Sigmoid colon (tissue), 7 donors: ENCODE data around the gene RSRC2. TPM values are rescaled to one million over a fixed set of nuclear protein-coding genes. Genes with fewer than 3 reads are reported as not detected.
"Not testable (repeated sequence)": the region's sequence is repeated elsewhere in the genome, so short reads cannot be mapped to it uniquely, and the experiment has no call there.

Experiments
- DNase-seq: peaks from one replicate; pipeline ENCODE4 v3.0.0-alpha.2; 2019
- H3K27ac ChIP-seq, 4 donors: fragments of 200-600 bp; sonication (generic); one replicate each; pipeline ENCODE4 v1.5.1; 2016 to 2019; ENCODE audit warnings: mild to moderate bottlenecking in 1 of 4
- H3K27me3 ChIP-seq, 3 donors: fragments of 200-600 bp; sonication (generic); one replicate each; pipeline ENCODE4 v1.5.1; 2019; ENCODE audit warnings: mild to moderate bottlenecking in 1 of 3
- H3K36me3 ChIP-seq, 4 donors: fragments of 200-600 bp; sonication (generic); one replicate each; pipeline ENCODE4 v1.5.1; 2016 to 2019
- H3K4me1 ChIP-seq, 4 donors: fragments of 200-600 bp; sonication (generic); one replicate each; pipeline ENCODE4 v1.5.1; 2017 to 2019
- H3K4me3 ChIP-seq, 4 donors: fragments of 200-600 bp; sonication (generic); one replicate each; pipeline ENCODE4 v1.5.1; 2017 to 2019; ENCODE audit warnings: mild to moderate bottlenecking in 2 of 4, moderate library complexity in 1 of 4
- H3K9me3 ChIP-seq, 4 donors: fragments of 200-600 bp in 3 of 4; sonication (generic) in 3 of 4; one replicate each; pipeline versions ENCODE4 v1.5.1 to v1.6.1; 2013 to 2019
- CTCF ChIP-seq, 4 experiments: fragments of 450-650 bp in 3 of 4; fragments of 200-600 bp in 1 of 4; IDR thresholded peaks; one replicate each; pipeline ENCODE4 v1.5.1; 2016 to 2019; ENCODE audit warnings: antibody characterized with exemption in 4 of 4, mild to moderate bottlenecking in 3 of 4, moderate library complexity in 2 of 4
- EP300 ChIP-seq, 4 donors: sonication (generic); formaldehyde crosslinking; IDR thresholded peaks; one replicate each; pipeline ENCODE4 v1.6.1; 2017; ENCODE audit warnings: antibody characterized with exemption in 4 of 4
- POLR2A ChIP-seq, 2 donors: fragments of 450-650 bp; IDR thresholded peaks; one replicate each; pipeline ENCODE4 v1.6.1; 2016; ENCODE audit warnings: antibody characterized with exemption in 2 of 2, mild to moderate bottlenecking in 2 of 2, moderate library complexity in 2 of 2
- POLR2AphosphoS5 ChIP-seq, 4 donors: sonication (generic); formaldehyde crosslinking; IDR thresholded peaks; one replicate each; pipeline ENCODE4 v1.6.1; 2017; ENCODE audit warnings: antibody characterized with exemption in 4 of 4
- WGBS, 2 donors: extraction: QIAGEN DNeasy Blood & Tissue Kit; methylation state at CpG; one replicate each; pipeline ENCODE4 v1.1.7; 2013; 5-methylcytosine and 5-hydroxymethylcytosine counted together
- intact Hi-C: fragments of 100-400 bp; cut with DNase I; formaldehyde crosslinking; loops from one replicate; pipeline ENCODE4 v1.15.1; 2023
- polyA plus RNA-seq, 3 donors: library from polyadenylated mRNA; stranded (reverse); fragments of 200-250 nt; gene quantifications; one replicate each; pipeline ENCODE4 v1.2.3, GENCODE V29; 2013
- total RNA-seq, 4 donors: library from RNA; depleted of rRNA; stranded (reverse); fragments of >200 nt; gene quantifications; one replicate each; pipeline ENCODE4 v1.1.0, GENCODE V29; 2016
- donor health status: healthy with polysubstance abuse.
- donor health status: Bipolar disorder and iron deficiency.
- donor health status: healthy.

Gene RSRC2
- 10 to 100 TPM; 60.9 to 79.9 (median 68.8) TPM for total RNA-seq
- polyA plus RNA-seq: 10 to 100 TPM; 38.4 to 56.2 (median 52.1) TPM

GRCh38 chr12:122526683-122527477, at the start of gene RSRC2, which contains the start of gene KNTC1:
Gene RSRC2, minus strand, starts transcription at chr12:122526936. Its CDS starts 83 bp downstream, at chr12:122526853.
Gene KNTC1, plus strand, starts transcription at chr12:122527249. Its CDS starts 2,815 bp downstream, at chr12:122530064.
- intact Hi-C loops: loop anchor here (1.0 to 10.0 kb wide), 3 partner anchors 27 to 1078 kb away; partner anchors contain the start of genes DDX55, DENR and ZCCHC8
- Histone ChIP-seq H3K9me3 (no peaks in the 10 kb centered on the region), H3K27ac (peak within 1 kb of the TSS; percentile 87 to 95 (median 94)), H3K27me3 (no peaks in the 10 kb centered on the region), H3K4me1 (peaks cover 0 to 49% (median 45%) of the 10 kb centered on the region in 4 donors), H3K4me3 (peak within 1 kb of the TSS; percentile 57 to 79 (median 66)), H3K36me3 (peaks cover 0 to 6% (median 1%) of the 10 kb centered on the region in 4 donors)
- peak; percentile 99 for DNase-seq
- TF ChIP-seq CTCF (IDR thresholded peaks at IDR 0.05) (no peak), POLR2AphosphoS5 (IDR thresholded peaks at IDR 0.05) (peak; percentile 93 to 98 (median 96)), EP300 (IDR thresholded peaks at IDR 0.05) (peak in 2 of 4 donors; percentile 10 to 34), POLR2A (IDR thresholded peaks at IDR 0.05) (peak; percentile 96 to 97)
- 0 to 1% methylated on average over 51 of the region's 51 CpGs for WGBS, 2 donors

- Histone ChIP-seq H3K27me3 (no peaks in the 10 kb centered on the region), H3K4me3 (no peak overlapping the region), H3K9me3 (no peaks in the 10 kb centered on the region), H3K4me1 (no peaks in the 10 kb centered on the region), H3K27ac (no peak overlapping the region), H3K36me3 (peaks cover 0 to 44% (median 3%) of the 10 kb centered on the region in 4 donors)
- no peak for DNase-seq
- WGBS, 2 donors: 91 to 95% methylated on average over 6 of the region's 6 CpGs
- no peak for TF ChIP-seq POLR2AphosphoS5 (IDR thresholded peaks at IDR 0.05)
- TF ChIP-seq EP300 (IDR thresholded peaks at IDR 0.05): no peak
- TF ChIP-seq POLR2A (IDR thresholded peaks at IDR 0.05): no peak
- no peak for TF ChIP-seq CTCF (IDR thresholded peaks at IDR 0.05)
- intact Hi-C loops: no loop called here
Observed at GRCh38 chr12:122571821-122572220, 45.1 kb upstream of the RSRC2 start.

- H3K4me1 ChIP-seq, DNase-seq, intact Hi-C loops, H3K27me3 ChIP-seq, H3K4me3 ChIP-seq, H3K9me3 ChIP-seq, H3K27ac ChIP-seq: not testable (repeated sequence)
- H3K36me3 ChIP-seq: peaks cover 0 to 27% (median 0%) of the 10 kb centered on the region in 4 donors
- WGBS, 2 donors: 93 to 94% methylated on average over 3 of the region's 3 CpGs
Observed at GRCh38 chr12:122570006-122570405, 43.3 kb upstream of the RSRC2 start.

GRCh38 chr12:122569288-122569687, 42.6 kb upstream of the RSRC2 start:
- H3K4me1 ChIP-seq: no peaks in the 10 kb centered on the region
- no peak overlapping the region for H3K27ac ChIP-seq
- WGBS, 2 donors: 98% methylated on average over 5 of the region's 5 CpGs
- TF ChIP-seq POLR2A (IDR thresholded peaks at IDR 0.05) (no peak), POLR2AphosphoS5 (IDR thresholded peaks at IDR 0.05) (no peak), EP300 (IDR thresholded peaks at IDR 0.05) (no peak), CTCF (IDR thresholded peaks at IDR 0.05) (no peak)
- peaks cover 0 to 20% (median 0%) of the 10 kb centered on the region in 4 donors for H3K36me3 ChIP-seq
- intact Hi-C loops: no loop called here
- H3K9me3 ChIP-seq: no peaks in the 10 kb centered on the region
- no peaks in the 10 kb centered on the region for H3K27me3 ChIP-seq
- DNase-seq: no peak
- H3K4me3 ChIP-seq: no peak overlapping the region

GRCh38 chr12:122566816-122567215, 40.1 kb upstream of the RSRC2 start:
- H3K4me3 ChIP-seq, intact Hi-C loops, DNase-seq, H3K4me1 ChIP-seq, H3K27me3 ChIP-seq, H3K27ac ChIP-seq, H3K9me3 ChIP-seq: not testable (repeated sequence)
- 96 to 97% methylated on average over 5 of the region's 5 CpGs for WGBS, 2 donors
- peaks cover 0 to 11% (median 0%) of the 10 kb centered on the region in 4 donors for H3K36me3 ChIP-seq
